ENCODE measurements around the gene KRTAP4-12.
"Not testable (repeated sequence)": the region's sequence is repeated elsewhere in the genome, so short reads cannot be mapped to it uniquely, and the experiment has no call there.

The KRTAP4-12 gene

DNA sequence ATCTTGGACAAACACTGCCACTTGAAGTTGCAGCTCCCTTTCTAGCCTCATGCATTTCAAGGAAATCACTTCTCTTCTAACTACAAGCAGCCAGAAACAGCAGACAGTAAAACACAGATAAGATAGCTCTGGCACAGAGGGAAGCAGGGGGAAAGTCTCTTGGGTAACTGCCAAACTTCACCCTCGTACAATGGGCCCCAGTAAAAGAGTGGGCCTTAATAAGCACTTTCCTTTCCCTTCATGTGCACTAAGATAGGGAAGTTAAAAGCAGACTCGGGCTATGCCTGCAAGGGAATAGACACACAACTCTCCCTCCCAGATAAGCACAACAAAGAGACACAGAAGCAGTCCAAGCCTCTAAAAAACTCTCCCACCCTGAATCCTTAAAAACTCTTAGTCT, 29.9 kb upstream of the KRTAP4-12 start:
- H3K27me3 ChIP-seq = peaks cover 16% of the 10 kb centered on the region
- no peak overlapping the region for H3K4me3 ChIP-seq (ENCODE audit: low read depth in 1 of 2, low read length in 1 of 2)
- no peak overlapping the region for H3K27ac ChIP-seq
- TF ChIP-seq CTCF (IDR thresholded peaks at IDR 0.05) = no peak
- no peaks in the 10 kb centered on the region for H3K4me1 ChIP-seq (ENCODE audit: control insufficient read depth in 1 of 2, insufficient read depth in 1 of 2, low read depth in 1 of 2, low read length in 1 of 2)
- H3K36me3 ChIP-seq = no peaks in the 10 kb centered on the region
- no peaks in the 10 kb centered on the region for H3K9me3 ChIP-seq

- Histone ChIP-seq H3K4me1 (ENCODE audit: control insufficient read depth in 1 of 2, insufficient read depth in 1 of 2, low read depth in 1 of 2, low read length in 1 of 2) (no peaks in the 10 kb centered on the region), H3K9me3 (no peaks in the 10 kb centered on the region), H3K27me3 (peaks cover 16% of the 10 kb centered on the region), H3K27ac (no peak overlapping the region), H3K36me3 (no peaks in the 10 kb centered on the region), H3K4me3 (ENCODE audit: low read depth in 1 of 2, low read length in 1 of 2) (no peak overlapping the region)
- no peak for TF ChIP-seq CTCF (IDR thresholded peaks at IDR 0.05)
Measured at GRCh38 chr17:41151525-41151924, 27.5 kb upstream of the KRTAP4-12 start.

- Histone ChIP-seq H3K27me3 (peaks cover 16% of the 10 kb centered on the region), H3K27ac (no peak overlapping the region), H3K4me1 (ENCODE audit: control insufficient read depth in 1 of 2, insufficient read depth in 1 of 2, low read depth in 1 of 2, low read length in 1 of 2) (no peaks in the 10 kb centered on the region), H3K9me3 (no peaks in the 10 kb centered on the region), H3K4me3 (ENCODE audit: low read depth in 1 of 2, low read length in 1 of 2) (no peak overlapping the region), H3K36me3 (no peaks in the 10 kb centered on the region)
- TF ChIP-seq CTCF (IDR thresholded peaks at IDR 0.05) = no peak
Measured at GRCh38 chr17:41150026-41150425, 26.0 kb upstream of the KRTAP4-12 start.

DNA sequence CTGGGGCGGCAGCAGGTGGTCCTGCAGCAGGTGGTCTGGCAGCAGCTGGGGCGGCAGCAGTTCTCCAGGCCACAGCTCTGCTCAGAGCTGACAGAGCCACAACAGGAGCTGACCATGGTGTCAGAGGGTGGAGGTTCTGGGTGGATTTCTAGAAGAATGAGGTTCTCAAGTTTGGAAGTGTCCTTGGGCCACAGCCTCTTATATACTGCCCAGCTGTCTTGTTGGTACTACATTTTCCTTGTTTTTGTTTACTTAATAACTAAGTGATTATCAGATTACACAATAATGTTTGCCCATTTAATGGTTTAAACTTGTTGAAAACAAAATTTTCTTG, 25.6 kb upstream of the KRTAP4-12 start, which contains the start of gene KRTAP4-5:
KRTAP4-5 (minus strand) TSS at position 174 of the 334 bp plus-strand sequence; CDS start at position 116, 58 bp downstream.
- H3K27me3 ChIP-seq = peaks cover 16% of the 10 kb centered on the region
- H3K4me3 ChIP-seq (ENCODE audit: low read depth in 1 of 2, low read length in 1 of 2) = no peak within 1 kb of the TSS
- no peaks in the 10 kb centered on the region for H3K4me1 ChIP-seq (ENCODE audit: control insufficient read depth in 1 of 2, insufficient read depth in 1 of 2, low read depth in 1 of 2, low read length in 1 of 2)
- no peaks in the 10 kb centered on the region for H3K9me3 ChIP-seq
- TF ChIP-seq CTCF (IDR thresholded peaks at IDR 0.05) = no peak
- H3K36me3 ChIP-seq = no peaks in the 10 kb centered on the region
- H3K27ac ChIP-seq = no peak within 1 kb of the TSS

- peaks cover 16% of the 10 kb centered on the region for H3K27me3 ChIP-seq
- not testable (repeated sequence) for H3K4me1 ChIP-seq (ENCODE audit: control insufficient read depth in 1 of 2, insufficient read depth in 1 of 2, low read depth in 1 of 2, low read length in 1 of 2); H3K27ac ChIP-seq; H3K36me3 ChIP-seq; H3K4me3 ChIP-seq (ENCODE audit: low read depth in 1 of 2, low read length in 1 of 2); H3K9me3 ChIP-seq
Measured at GRCh38 chr17:41148971-41149651, 25.1 kb upstream of the KRTAP4-12 start.

- TF ChIP-seq CTCF (IDR thresholded peaks at IDR 0.05) = no peak
- peaks cover 16% of the 10 kb centered on the region for H3K27me3 ChIP-seq
- H3K9me3 ChIP-seq = no peaks in the 10 kb centered on the region
- H3K36me3 ChIP-seq = no peaks in the 10 kb centered on the region
- H3K27ac ChIP-seq = no peak overlapping the region
- no peak overlapping the region for H3K4me3 ChIP-seq (ENCODE audit: low read depth in 1 of 2, low read length in 1 of 2)
- no peaks in the 10 kb centered on the region for H3K4me1 ChIP-seq (ENCODE audit: control insufficient read depth in 1 of 2, insufficient read depth in 1 of 2, low read depth in 1 of 2, low read length in 1 of 2)
Measured at GRCh38 chr17:41147531-41148204, 23.7 kb upstream of the KRTAP4-12 start.
